Endodermal cell (in vitro differentiated cells): ENCODE data around the gene RAB7B. TPM values are rescaled to one million over a fixed set of nuclear protein-coding genes. Genes with fewer than 3 reads are reported as not detected.

Experiments
- DNase-seq: peaks from one replicate; pipeline ENCODE4 v3.0.0-alpha.2; 2017
- H3K27ac ChIP-seq: 2 replicates; pipeline ENCODE4 v1.5.1; 2013; ENCODE audit warnings: mild to moderate bottlenecking, low read depth, low read length, moderate library complexity
- H3K27me3 ChIP-seq: 2 replicates; pipeline ENCODE4 v1.6.1; 2013; ENCODE audit warnings: mild to moderate bottlenecking, low read length, moderate library complexity; ENCODE audit not compliant: insufficient read depth, control insufficient read depth, poor library complexity, severe bottlenecking
- H3K36me3 ChIP-seq: 2 replicates; pipeline ENCODE4 v1.7.0; 2013; ENCODE audit warnings: mild to moderate bottlenecking, low read length, moderate library complexity; ENCODE audit not compliant: control insufficient read depth, insufficient read depth
- H3K4me1 ChIP-seq: one replicate; pipeline ENCODE4 v1.7.0; 2013; ENCODE audit warnings: low read length; ENCODE audit not compliant: control insufficient read depth, insufficient read depth
- H3K4me3 ChIP-seq: 2 replicates; pipeline ENCODE4 v1.5.1; 2013; ENCODE audit warnings: mild to moderate bottlenecking, low read length, moderate library complexity
- H3K9ac ChIP-seq: 2 replicates; pipeline ENCODE4 v1.6.1; 2013; ENCODE audit warnings: mild to moderate bottlenecking, low read length, moderate library complexity; ENCODE audit not compliant: poor library complexity, severe bottlenecking; ENCODE audit errors: extremely low read depth
- H3K9me3 ChIP-seq: 2 replicates; pipeline ENCODE4 v1.6.1; 2013; ENCODE audit warnings: mild to moderate bottlenecking, low read length, moderate library complexity; ENCODE audit not compliant: control insufficient read depth
- H3K27ac Mint-ChIP-seq: 2 replicates; pipeline ENCODE4 v1.8.0; 2020; ENCODE audit warnings: mixed read lengths
- H3K27me3 Mint-ChIP-seq: 2 replicates; pipeline ENCODE4 v1.8.0; 2021; ENCODE audit warnings: mild to moderate bottlenecking, mixed read lengths; ENCODE audit not compliant: insufficient read depth
- H3K36me3 Mint-ChIP-seq: 2 replicates; pipeline ENCODE4 v1.8.0; 2020; ENCODE audit warnings: low read depth, mixed read lengths
- H3K4me1 Mint-ChIP-seq: 2 replicates; pipeline ENCODE4 v1.8.0; 2020; ENCODE audit warnings: mixed read lengths
- H3K4me3 Mint-ChIP-seq: 2 replicates; pipeline ENCODE4 v1.8.0; 2020; ENCODE audit warnings: mild to moderate bottlenecking, moderate library complexity, mixed read lengths
- H3K9me3 Mint-ChIP-seq: 2 replicates; pipeline ENCODE4 v1.8.0; 2020; ENCODE audit warnings: mild to moderate bottlenecking, mixed read lengths
- WGBS, 2 experiments: methylation state at CpG; one replicate each; pipeline versions ENCODE4 v1.1.5 to v1.1.7; 2013; ENCODE audit warnings: missing lambda C conversion rate in 2 of 2, mixed read lengths in 1 of 2; ENCODE audit not compliant: insufficient coverage in 1 of 2, insufficient read length in 1 of 2; 5-methylcytosine and 5-hydroxymethylcytosine counted together
- total RNA-seq, 2 donors: library from RNA; stranded (reverse); fragmentation: NEBNext Ultra II Directional in 1 of 2; extraction: Animal tissue kit (Norgen Biotek cat#: 25700) in 1 of 2; gene quantifications; 2 replicates in 1 of 2; 3 replicates in 1 of 2; pipeline ENCODE4 v1.2.1, GENCODE V29; 2021
- TF ChIP-seq, protein P1 (sequence below): fragments of 200-600 bp; sonication (generic); conservative IDR thresholded peaks from 2 replicates; pipeline ENCODE4 v1.5.0; 2021; ENCODE audit warnings: antibody characterized with exemption, mild to moderate bottlenecking

The RAB7B gene
- total RNA-seq, 2 donors from 2014 or later, result not detected

DNA sequence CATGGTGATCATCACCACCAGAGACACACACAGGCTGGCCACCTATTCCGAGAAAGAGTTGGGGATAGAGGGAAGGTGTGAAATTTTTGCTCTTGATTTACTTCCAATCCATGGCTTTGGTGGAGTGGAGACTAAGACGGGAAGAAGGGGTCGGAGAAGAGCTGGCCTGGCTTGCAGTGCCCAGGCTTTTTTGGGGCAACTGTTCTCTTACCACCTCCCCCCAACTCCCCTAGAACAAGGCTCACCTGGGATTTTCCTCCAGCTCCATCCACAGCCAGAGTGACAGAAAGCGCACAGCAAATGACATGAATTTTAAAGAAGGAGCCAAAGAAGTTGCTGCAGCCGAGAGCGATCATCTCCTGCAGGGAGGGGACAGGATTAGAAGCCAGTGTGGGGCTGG lies 75.9 kb downstream of the RAB7B start:
- 87% methylated on average over 2 to 6 of the region's 6 CpGs for WGBS, 2 experiments
- Mint-ChIP-seq H3K4me1 (peaks cover 12% of the 10 kb centered on the region), H3K36me3 (no peaks in the 10 kb centered on the region), H3K27ac (no peak overlapping the region), H3K4me3 (no peak overlapping the region), H3K27me3 (peaks cover 1% of the 10 kb centered on the region), H3K9me3 (no peaks in the 10 kb centered on the region)
- Histone ChIP-seq H3K27me3 (no peaks in the 10 kb centered on the region), H3K9ac (no peak overlapping the region), H3K4me1 (peaks cover 4% of the 10 kb centered on the region), H3K36me3 (no peaks in the 10 kb centered on the region), H3K27ac (no peak overlapping the region), H3K4me3 (no peak overlapping the region), H3K9me3 (no peaks in the 10 kb centered on the region)
- TF ChIP-seq, protein P1, sequence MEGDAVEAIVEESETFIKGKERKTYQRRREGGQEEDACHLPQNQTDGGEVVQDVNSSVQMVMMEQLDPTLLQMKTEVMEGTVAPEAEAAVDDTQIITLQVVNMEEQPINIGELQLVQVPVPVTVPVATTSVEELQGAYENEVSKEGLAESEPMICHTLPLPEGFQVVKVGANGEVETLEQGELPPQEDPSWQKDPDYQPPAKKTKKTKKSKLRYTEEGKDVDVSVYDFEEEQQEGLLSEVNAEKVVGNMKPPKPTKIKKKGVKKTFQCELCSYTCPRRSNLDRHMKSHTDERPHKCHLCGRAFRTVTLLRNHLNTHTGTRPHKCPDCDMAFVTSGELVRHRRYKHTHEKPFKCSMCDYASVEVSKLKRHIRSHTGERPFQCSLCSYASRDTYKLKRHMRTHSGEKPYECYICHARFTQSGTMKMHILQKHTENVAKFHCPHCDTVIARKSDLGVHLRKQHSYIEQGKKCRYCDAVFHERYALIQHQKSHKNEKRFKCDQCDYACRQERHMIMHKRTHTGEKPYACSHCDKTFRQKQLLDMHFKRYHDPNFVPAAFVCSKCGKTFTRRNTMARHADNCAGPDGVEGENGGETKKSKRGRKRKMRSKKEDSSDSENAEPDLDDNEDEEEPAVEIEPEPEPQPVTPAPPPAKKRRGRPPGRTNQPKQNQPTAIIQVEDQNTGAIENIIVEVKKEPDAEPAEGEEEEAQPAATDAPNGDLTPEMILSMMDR, result no peak
- DNase-seq, result no peak

Other genes with a start within 250 kb of the RAB7B start
- 1 to 10 TPM; 5.7 to 7.2 TPM for gene RAB29, start 227.9 kb downstream of the RAB7B start, total RNA-seq
- 10 to 100 TPM; 17.1 to 32.8 TPM for gene SLC41A1, start 190.2 kb downstream of the RAB7B start, total RNA-seq
- gene PM20D1, start 153.3 kb downstream of the RAB7B start, total RNA-seq, result not detected
- gene SLC26A9, start 59.9 kb downstream of the RAB7B start, total RNA-seq, result under 1 TPM; 0.22 TPM
- gene CTSE, start 20.5 kb upstream of the RAB7B start, total RNA-seq, result under 1 TPM; 0.15 to 0.42 TPM
- not detected for gene RHEX, start 49.8 kb upstream of the RAB7B start, total RNA-seq
- gene AVPR1B, start 114.0 kb upstream of the RAB7B start, total RNA-seq, result under 1 TPM in 1 of 2 donors, not detected in 1; 0.11 TPM
- gene FAM72A, start 199.4 kb upstream of the RAB7B start, total RNA-seq, result 10 to 100 TPM in 1 of 2 donors, 1 to 10 TPM in 1; 8.4 to 16.4 TPM
- gene SRGAP2, start 200.1 kb upstream of the RAB7B start, total RNA-seq, result 100 to 1,000 TPM; 112 to 131 TPM